ENCODE measurements around the gene USH1G. TPM values are rescaled to one million over a fixed set of nuclear protein-coding genes. Genes with fewer than 3 reads are reported as not detected.

The USH1G gene
- total RNA-seq, 4 donors from 2014 or later: not detected

- no peak for TF ChIP-seq CTCF (IDR thresholded peaks at IDR 0.05; ENCODE audit: low read depth)
Observed at GRCh38 chr17:74964988-74965622, 42.0 kb upstream of the USH1G start.

- TF ChIP-seq CTCF (IDR thresholded peaks at IDR 0.05; ENCODE audit: low read depth): no peak
Observed at GRCh38 chr17:74964246-74964761, 41.2 kb upstream of the USH1G start.

- no peak for TF ChIP-seq CTCF (IDR thresholded peaks at IDR 0.05; ENCODE audit: low read depth)
Observed at GRCh38 chr17:74963656-74964055, 40.6 kb upstream of the USH1G start.

- no peak for TF ChIP-seq CTCF (IDR thresholded peaks at IDR 0.05; ENCODE audit: low read depth)
Observed at GRCh38 chr17:74962622-74963394, 39.8 kb upstream of the USH1G start.

- no peak for TF ChIP-seq CTCF (IDR thresholded peaks at IDR 0.05; ENCODE audit: low read depth)
Observed at GRCh38 chr17:74961657-74962350, 38.7 kb upstream of the USH1G start.

- TF ChIP-seq CTCF (IDR thresholded peaks at IDR 0.05; ENCODE audit: low read depth): no peak
Observed at GRCh38 chr17:74960570-74961342, 37.7 kb upstream of the USH1G start.
